ENCODE measurements around the gene SELENOI. TPM values are rescaled to one million over a fixed set of nuclear protein-coding genes. Genes with fewer than 3 reads are reported as not detected.

The SELENOI gene
- total and polyA plus RNA-seq, 10 of the 15 experiments (the other 5 are each of a cell fraction or from before 2014, with no cell fraction given) = 5.2 to 31.4 (median 17.4) TPM

DNA sequence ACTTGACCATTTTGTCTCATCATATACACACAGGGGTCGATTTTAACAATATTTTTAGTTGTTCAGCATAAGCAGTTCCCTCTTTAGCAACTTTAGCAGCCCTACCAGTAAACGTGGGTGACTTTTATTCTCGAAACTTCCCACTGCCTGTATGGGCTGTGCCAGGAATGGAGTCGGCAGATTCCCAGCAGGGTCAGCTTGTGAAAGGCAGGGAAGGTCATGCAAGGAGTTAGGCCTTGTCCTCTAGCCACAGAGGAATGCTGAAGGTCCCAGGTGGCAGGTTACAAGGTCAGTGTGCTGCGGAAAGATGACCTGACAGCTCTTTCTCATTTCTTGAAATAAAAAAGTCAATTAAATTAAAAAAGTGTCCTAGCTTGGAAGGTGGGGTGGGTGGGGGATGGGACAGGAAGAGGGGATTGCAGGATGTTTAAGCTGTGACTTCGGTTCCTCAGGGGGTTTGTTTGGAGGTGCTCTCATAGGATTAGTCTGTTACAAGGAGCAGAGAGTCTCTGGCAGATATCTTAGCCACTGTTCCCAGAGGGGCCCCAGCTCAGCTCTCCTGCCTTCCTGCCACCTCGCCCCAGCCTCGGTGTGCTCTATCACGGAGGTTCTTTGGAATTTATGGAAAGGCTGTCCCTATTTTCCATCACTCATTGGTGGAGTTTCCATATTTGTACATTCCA, 77.1 kb downstream of the SELENOI start:
- SMC1A ChIA-PET (ENCODE audit: uncharacterized antibody, unreplicated experiment) = no interaction called here
- H3K4me2 ChIP-seq (ENCODE audit: control insufficient read depth, insufficient read depth) = no peak overlapping the region
- H2AFZ ChIP-seq (ENCODE audit: control insufficient read depth, low read depth, low read length) = no peak overlapping the region
- intact Hi-C loops (cut with micrococcal nuclease; ENCODE audit: unreplicated experiment) (no loop called here), in situ Hi-C loops (cut with MboI) (no loop called here)
- CTCF ChIA-PET = no interaction called here
- WGBS (ENCODE audit: insufficient coverage, insufficient replicate concordance, low lambda C conversion rate, missing lambda C conversion rate) = 27% methylated on average over 9 of the region's 9 CpGs
- FAIRE-seq = no peak
- POLR2A ChIA-PET = no interaction called here
- H3K4me1 ChIP-seq (ENCODE audit: control insufficient read depth, insufficient read depth, low read length) = no peaks in the 10 kb centered on the region
- RAD21 ChIA-PET (ENCODE audit: unreplicated experiment) = no interaction called here
- H3K27me3 ChIP-seq (replicated peaks in 1 of 2; ENCODE audit: control insufficient read depth in 2 of 2, insufficient read depth in 2 of 2, low read length in 1 of 2) = no peaks in the 10 kb centered on the region
- no peak overlapping the region for H3K9ac ChIP-seq (ENCODE audit: control insufficient read depth, insufficient read depth, low read length)
- H3K36me3 ChIP-seq (ENCODE audit: control insufficient read depth in 2 of 2, insufficient read depth in 2 of 2, low read length in 1 of 2) = no peaks in the 10 kb centered on the region
- H3K9me3 ChIP-seq (replicated peaks; ENCODE audit: control insufficient read depth, insufficient read depth, low read length) = no peaks in the 10 kb centered on the region
- no peak for ATAC-seq
- TF ChIP-seq CBX3 (IDR thresholded peaks at IDR 0.05; ENCODE audit: borderline replicate concordance, low read depth) = no peak
- no peak for TF ChIP-seq KLF5 (IDR thresholded peaks at IDR 0.05; ENCODE audit: partially characterized antibody)
- TF ChIP-seq SMC3 (IDR thresholded peaks at IDR 0.05; ENCODE audit: borderline replicate concordance, low read length) = no peak
- no peak for TF ChIP-seq CREM (IDR thresholded peaks at IDR 0.05; ENCODE audit: low read depth)
- TF ChIP-seq PBX3 (IDR thresholded peaks at IDR 0.05; ENCODE audit: insufficient replicate concordance, low read depth, low read length) = no peak
- no peak for TF ChIP-seq USF1 (IDR thresholded peaks at IDR 0.05; ENCODE audit: borderline replicate concordance, extremely low read length, insufficient read depth, low read depth, low read length)
- no TSS peak for BruUV-seq (replicated peaks)
- no peaks in the 10 kb centered on the region for H4K20me1 ChIP-seq (ENCODE audit: control insufficient read depth, insufficient read depth)
- no peak overlapping the region for H3K27ac ChIP-seq (ENCODE audit: control insufficient read depth, insufficient read depth)
- no peaks in the 10 kb centered on the region for H3K79me2 ChIP-seq (ENCODE audit: control insufficient read depth, insufficient read depth, low read length)
- no peak for DNase-seq (ENCODE audit: low read depth, low spot score)
- H3K4me3 ChIP-seq = no peak overlapping the region
